SKM-1 treated with dmso at 0.1 percent for 144 hours (cell line): ENCODE data around the gene TMEFF1.

Experiments used
- DNase-seq: peaks from one replicate; lab custom pipeline; 2025; ENCODE audit not compliant: unreplicated experiment; lab: John Stamatoyannopoulos, UW

TMEFF1 gene

DNA sequence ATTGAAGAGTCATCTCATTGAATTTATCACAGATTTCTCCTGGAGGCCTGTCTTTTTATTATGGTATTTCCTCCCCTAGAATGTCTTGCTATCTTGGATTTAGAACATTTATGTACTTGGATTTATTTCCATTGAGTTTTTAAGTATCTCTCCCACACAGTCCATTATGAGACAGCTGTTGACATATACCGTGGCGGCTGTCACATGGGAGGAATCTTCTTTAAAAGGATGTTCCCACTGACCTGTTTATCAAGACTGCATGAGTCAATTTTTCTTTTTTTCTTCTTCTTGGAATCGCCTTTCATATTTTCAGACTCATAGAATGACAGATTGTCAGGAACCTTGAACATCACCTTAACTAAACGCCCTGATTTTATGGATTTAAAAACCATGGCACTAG is 102.1 kb downstream of the TMEFF1 start:
- no peak for DNase-seq

- no peak for DNase-seq
Observed at GRCh38 chr9:100575765-100576386, 102.9 kb downstream of the TMEFF1 start.

GRCh38 chr9:100577776-100578448 is 105.0 kb downstream of the TMEFF1 start, which contains the start of gene CAVIN4:
TSS of gene CAVIN4 (plus strand) at chr9:100578079. CDS start at chr9:100578144, 65 bp downstream.
- no peak for DNase-seq

DNA sequence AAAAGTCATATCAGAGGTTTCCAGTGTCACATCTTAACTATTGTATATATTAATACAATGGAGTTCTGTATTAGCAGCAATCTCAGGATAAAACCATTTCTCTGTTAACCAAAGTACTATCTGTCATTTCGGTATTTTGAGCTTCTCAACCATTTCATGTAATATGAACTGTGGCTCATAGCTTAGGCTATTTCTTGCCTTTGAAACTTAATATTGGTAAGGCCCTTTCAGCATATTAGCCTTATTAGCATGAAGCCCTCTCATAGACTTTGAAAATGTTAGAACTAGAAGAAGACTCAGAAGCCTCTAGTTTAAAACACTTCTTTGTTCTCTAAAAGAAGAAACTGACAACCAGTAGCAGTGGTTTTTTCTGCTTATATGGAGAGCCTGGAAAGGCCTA is 105.7 kb downstream of the TMEFF1 start:
- no peak for DNase-seq

GRCh38 chr9:100579665-100580064 is 106.7 kb downstream of the TMEFF1 start:
- no peak for DNase-seq

DNA sequence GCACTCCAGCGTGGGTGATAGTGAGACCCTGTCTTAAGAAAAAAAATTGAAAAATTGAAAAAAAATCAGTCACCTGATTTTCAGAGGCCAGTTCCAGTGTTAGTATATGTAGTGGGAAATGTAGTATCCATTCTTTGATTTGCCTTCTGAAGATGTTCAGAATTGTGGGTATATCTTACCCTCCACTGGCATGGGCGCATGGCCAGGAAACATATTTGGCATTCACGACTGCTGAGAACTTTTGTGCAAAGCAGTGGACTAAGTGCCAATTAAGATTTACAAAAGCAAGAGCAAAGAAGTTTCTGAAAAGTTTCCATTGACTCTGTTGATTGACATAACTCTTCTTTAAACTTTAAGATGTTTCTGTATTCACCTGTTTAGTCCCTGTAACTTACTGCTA is 107.3 kb downstream of the TMEFF1 start:
- DNase-seq: no peak

DNA sequence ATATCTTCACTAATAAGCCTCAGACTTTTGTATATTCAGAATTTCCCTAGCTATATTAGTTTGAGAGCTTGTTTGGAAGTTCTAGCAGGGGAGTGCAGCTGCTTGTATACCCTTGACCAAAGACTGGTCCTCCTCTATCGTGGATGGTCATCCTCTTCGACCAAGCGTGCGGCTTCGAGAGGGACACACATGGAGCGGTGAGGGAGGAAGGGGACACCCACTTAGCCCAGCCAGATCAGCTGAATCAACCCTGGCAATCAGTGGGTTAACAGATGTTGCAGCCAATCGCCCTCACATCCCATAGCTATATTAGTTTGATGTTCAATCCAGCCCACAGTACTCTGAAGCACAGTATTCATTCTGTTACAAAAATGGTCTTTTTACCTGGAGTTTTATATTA is 108.1 kb downstream of the TMEFF1 start:
- DNase-seq: no peak

- DNase-seq: no peak
Observed at GRCh38 chr9:100581661-100582060, 108.7 kb downstream of the TMEFF1 start.

- no peak for DNase-seq
Observed at GRCh38 chr9:100583014-100583802, 110.3 kb downstream of the TMEFF1 start.

DNA sequence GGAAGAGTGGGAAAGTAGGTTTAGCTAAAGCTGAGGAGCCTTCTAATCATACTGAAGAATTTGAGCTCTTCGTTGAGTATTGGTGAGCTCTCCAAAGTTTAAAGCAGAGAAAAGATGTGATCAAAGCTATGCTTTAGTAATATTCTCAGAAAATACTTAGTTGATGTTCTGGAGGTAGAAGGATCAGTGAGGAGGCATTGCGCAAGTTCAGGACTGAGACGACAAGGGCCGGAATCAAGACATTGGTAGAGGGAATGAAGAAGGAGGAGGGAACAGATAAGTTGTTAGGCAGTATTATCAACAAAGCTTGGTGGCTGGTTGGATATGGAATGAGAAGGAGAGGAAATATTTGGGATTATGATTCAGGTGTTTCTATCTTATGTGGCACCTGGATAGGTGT is 112.0 kb downstream of the TMEFF1 start:
- no peak for DNase-seq

GRCh38 chr9:100586093-100586492 is 113.1 kb downstream of the TMEFF1 start:
- no peak for DNase-seq

GRCh38 chr9:100587375-100587774 is 114.4 kb downstream of the TMEFF1 start:
- no peak for DNase-seq

- DNase-seq: no peak
Observed at GRCh38 chr9:100589582-100589981, 116.6 kb downstream of the TMEFF1 start.

DNA sequence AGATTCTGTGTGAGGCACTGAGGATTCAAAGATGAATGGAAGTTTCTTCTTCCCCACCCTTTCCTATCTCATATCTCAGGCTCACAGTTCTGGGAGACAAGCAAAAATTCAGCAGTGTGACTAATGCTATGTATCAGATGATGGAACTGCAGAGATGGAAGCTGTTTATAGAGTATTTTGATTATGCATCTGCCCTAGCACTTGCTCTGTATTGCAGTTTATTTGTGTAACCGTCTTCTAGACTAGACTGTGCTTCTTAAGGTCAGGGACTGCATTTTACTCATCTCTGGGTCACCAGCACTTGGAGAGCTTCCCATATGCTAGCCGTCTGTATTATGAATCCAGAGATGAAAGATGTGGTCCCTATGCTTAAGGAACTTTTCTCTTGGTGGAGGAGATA is 117.5 kb downstream of the TMEFF1 start:
- DNase-seq: no peak

- DNase-seq: no peak
Observed at GRCh38 chr9:100591139-100591538, 118.2 kb downstream of the TMEFF1 start.

GRCh38 chr9:100591639-100592412 is 118.9 kb downstream of the TMEFF1 start:
- DNase-seq: no peak

DNA sequence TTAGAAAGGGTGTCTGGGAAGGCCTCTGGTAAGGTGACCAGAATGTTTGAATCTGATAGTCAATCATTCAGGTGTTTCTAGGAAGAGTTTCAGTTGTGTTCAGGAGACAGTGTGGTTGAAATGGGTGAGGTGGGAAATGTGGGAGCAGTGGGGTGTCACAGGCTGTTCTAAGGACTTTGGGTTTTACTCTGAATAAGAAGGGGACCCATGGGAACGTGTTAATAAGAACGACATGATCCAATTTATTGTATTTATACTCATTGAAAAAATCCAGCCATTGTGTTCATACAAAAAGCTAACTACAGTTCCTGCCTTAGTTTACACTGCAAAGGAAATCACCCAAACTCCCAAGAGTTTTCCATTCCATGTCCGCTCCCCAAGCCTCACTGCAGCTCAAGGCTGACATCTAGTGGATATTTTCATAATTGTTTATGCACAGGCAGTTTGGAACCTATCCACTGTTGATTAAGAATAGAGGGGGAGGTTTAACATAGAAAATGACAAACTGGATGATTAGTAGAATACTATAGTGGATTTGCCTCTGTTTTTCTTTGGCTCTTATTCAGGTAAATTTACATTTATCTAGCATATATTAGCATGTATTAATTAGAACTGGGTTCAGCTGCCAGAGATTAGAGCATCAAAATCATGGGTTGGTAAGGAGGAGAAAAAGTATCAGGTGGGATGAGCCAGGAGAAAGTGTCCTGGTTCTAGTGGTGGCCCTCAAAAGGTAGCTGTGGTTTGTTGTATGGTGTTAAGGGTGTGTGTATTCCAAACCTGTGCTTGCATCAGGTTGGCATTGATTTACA is 122.6 kb downstream of the TMEFF1 start:
- DNase-seq: no peak

GRCh38 chr9:100597236-100597635 is 124.3 kb downstream of the TMEFF1 start:
- no peak for DNase-seq

DNA sequence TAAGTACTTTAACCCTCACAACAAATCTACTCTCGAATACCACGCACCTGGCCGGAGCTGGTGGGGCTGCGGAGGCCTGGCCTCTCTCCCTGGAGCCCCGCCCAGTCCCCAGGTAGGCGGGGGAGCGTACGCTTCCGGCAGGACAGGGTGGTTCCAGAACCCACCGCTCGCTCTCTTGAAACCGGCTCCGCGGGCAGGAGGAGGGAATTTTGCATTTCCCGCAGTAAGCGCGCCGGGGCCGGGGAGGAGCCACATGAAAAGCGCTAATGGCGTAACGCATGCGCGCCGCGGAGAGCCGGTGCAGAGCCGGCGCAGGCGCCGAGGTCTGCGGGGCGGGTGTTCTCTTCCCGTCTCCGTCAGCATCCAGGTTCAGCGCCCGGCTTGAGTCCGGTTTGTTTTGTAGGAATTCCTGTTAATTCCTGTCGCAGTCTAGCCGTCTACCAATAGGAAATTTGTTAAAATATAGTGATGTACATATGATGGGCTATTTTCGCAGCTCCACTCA is 125.7 kb downstream of the TMEFF1 start:
- peak; percentile 23 for DNase-seq

DNA sequence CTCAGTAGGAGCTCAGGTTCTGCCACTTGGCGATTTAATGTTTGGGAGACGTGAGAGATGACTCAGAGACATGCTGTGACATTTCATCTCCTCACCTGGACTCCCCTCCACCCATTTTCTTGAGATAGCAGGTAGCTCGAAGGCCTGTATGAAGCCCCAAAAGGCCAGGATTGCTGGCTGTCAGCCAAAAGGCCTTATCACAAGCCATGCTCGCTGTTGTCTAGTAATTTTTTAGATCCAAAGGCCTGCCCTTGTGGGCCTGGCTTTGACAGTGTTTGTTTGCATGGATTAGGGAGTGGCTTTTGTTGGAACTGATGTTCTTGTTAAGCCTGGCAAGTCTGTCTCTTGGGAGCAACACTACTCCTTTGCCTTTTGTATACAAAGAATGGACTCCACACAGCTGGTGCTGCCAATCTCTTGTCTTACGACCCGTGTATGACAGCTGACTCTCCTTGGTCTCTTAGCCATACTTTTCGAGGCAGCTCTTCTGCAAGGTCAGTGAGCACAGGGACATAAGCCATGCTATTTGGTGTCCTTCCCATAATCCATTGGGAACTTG is 127.7 kb downstream of the TMEFF1 start:
- no peak for DNase-seq
